Measurements from ENCODE around the gene PTPRE. TPM values are rescaled to one million over a fixed set of nuclear protein-coding genes. Genes with fewer than 3 reads are reported as not detected.

Gene PTPRE
- total RNA-seq, 1 donor from 2014 or later, result 1.2 TPM

GRCh38 chr10:128044186-128044585, 137.3 kb downstream of the PTPRE start:
- H3K4me1 Mint-ChIP-seq (ENCODE audit: unreplicated experiment), result no peaks in the 10 kb centered on the region
- TF ChIP-seq CTCF (IDR thresholded peaks at IDR 0.05), result no peak
- peaks cover 3% of the 10 kb centered on the region for H3K27me3 Mint-ChIP-seq (ENCODE audit: unreplicated experiment)
- no peaks in the 10 kb centered on the region for H3K9me3 Mint-ChIP-seq (ENCODE audit: unreplicated experiment)
- DNase-seq (ENCODE audit: extremely low spot score, unreplicated experiment), result no peak
- no peak overlapping the region for H3K4me3 Mint-ChIP-seq (ENCODE audit: unreplicated experiment)
- H3K27ac Mint-ChIP-seq (ENCODE audit: unreplicated experiment), result no peak overlapping the region
- no peaks in the 10 kb centered on the region for H3K36me3 Mint-ChIP-seq (ENCODE audit: unreplicated experiment)

GRCh38 chr10:128044961-128045832, 138.3 kb downstream of the PTPRE start:
- H3K36me3 Mint-ChIP-seq (ENCODE audit: unreplicated experiment), result no peaks in the 10 kb centered on the region
- no peaks in the 10 kb centered on the region for H3K4me1 Mint-ChIP-seq (ENCODE audit: unreplicated experiment)
- peaks cover under 1% of the 10 kb centered on the region for H3K27me3 Mint-ChIP-seq (ENCODE audit: unreplicated experiment)
- no peak overlapping the region for H3K27ac Mint-ChIP-seq (ENCODE audit: unreplicated experiment)
- H3K4me3 Mint-ChIP-seq (ENCODE audit: unreplicated experiment), result no peak overlapping the region
- TF ChIP-seq CTCF (IDR thresholded peaks at IDR 0.05), result no peak
- no peak for DNase-seq (ENCODE audit: extremely low spot score, unreplicated experiment)
- H3K9me3 Mint-ChIP-seq (ENCODE audit: unreplicated experiment), result no peaks in the 10 kb centered on the region

- Mint-ChIP-seq H3K27me3 (ENCODE audit: unreplicated experiment) (no peaks in the 10 kb centered on the region), H3K27ac (ENCODE audit: unreplicated experiment) (no peak overlapping the region), H3K4me3 (ENCODE audit: unreplicated experiment) (no peak overlapping the region), H3K4me1 (ENCODE audit: unreplicated experiment) (no peaks in the 10 kb centered on the region), H3K9me3 (ENCODE audit: unreplicated experiment) (no peaks in the 10 kb centered on the region), H3K36me3 (ENCODE audit: unreplicated experiment) (no peaks in the 10 kb centered on the region)
- DNase-seq (ENCODE audit: extremely low spot score, unreplicated experiment), result no peak
- TF ChIP-seq CTCF (IDR thresholded peaks at IDR 0.05), result no peak
Observed at GRCh38 chr10:128045833-128046120, 138.9 kb downstream of the PTPRE start.

GRCh38 chr10:128046156-128046952, 139.5 kb downstream of the PTPRE start:
- no peak for TF ChIP-seq CTCF (IDR thresholded peaks at IDR 0.05)
- H3K36me3 Mint-ChIP-seq (ENCODE audit: unreplicated experiment), result no peaks in the 10 kb centered on the region
- H3K4me1 Mint-ChIP-seq (ENCODE audit: unreplicated experiment), result no peaks in the 10 kb centered on the region
- DNase-seq (ENCODE audit: extremely low spot score, unreplicated experiment), result no peak
- H3K27me3 Mint-ChIP-seq (ENCODE audit: unreplicated experiment), result no peaks in the 10 kb centered on the region
- H3K9me3 Mint-ChIP-seq (ENCODE audit: unreplicated experiment), result no peaks in the 10 kb centered on the region
- H3K4me3 Mint-ChIP-seq (ENCODE audit: unreplicated experiment), result no peak overlapping the region
- H3K27ac Mint-ChIP-seq (ENCODE audit: unreplicated experiment), result no peak overlapping the region

GRCh38 chr10:128046953-128047290, 140.0 kb downstream of the PTPRE start:
- Mint-ChIP-seq H3K27me3 (ENCODE audit: unreplicated experiment) (no peaks in the 10 kb centered on the region), H3K4me1 (ENCODE audit: unreplicated experiment) (no peaks in the 10 kb centered on the region), H3K4me3 (ENCODE audit: unreplicated experiment) (no peak overlapping the region), H3K36me3 (ENCODE audit: unreplicated experiment) (no peaks in the 10 kb centered on the region), H3K27ac (ENCODE audit: unreplicated experiment) (no peak overlapping the region), H3K9me3 (ENCODE audit: unreplicated experiment) (no peaks in the 10 kb centered on the region)
- DNase-seq (ENCODE audit: extremely low spot score, unreplicated experiment), result no peak
- TF ChIP-seq CTCF (IDR thresholded peaks at IDR 0.05), result no peak

Data from osteocyte (in vitro differentiated cells).